ENCODE data around the gene GRPEL2. TPM values are rescaled to one million over a fixed set of nuclear protein-coding genes. Genes with fewer than 3 reads are reported as not detected.

The GRPEL2 gene
- total and polyA plus RNA-seq, 2 of the 8 experiments (the other 6 are each of a cell fraction or from before 2014, with no cell fraction given) = 11.2 to 52.2 TPM

DNA sequence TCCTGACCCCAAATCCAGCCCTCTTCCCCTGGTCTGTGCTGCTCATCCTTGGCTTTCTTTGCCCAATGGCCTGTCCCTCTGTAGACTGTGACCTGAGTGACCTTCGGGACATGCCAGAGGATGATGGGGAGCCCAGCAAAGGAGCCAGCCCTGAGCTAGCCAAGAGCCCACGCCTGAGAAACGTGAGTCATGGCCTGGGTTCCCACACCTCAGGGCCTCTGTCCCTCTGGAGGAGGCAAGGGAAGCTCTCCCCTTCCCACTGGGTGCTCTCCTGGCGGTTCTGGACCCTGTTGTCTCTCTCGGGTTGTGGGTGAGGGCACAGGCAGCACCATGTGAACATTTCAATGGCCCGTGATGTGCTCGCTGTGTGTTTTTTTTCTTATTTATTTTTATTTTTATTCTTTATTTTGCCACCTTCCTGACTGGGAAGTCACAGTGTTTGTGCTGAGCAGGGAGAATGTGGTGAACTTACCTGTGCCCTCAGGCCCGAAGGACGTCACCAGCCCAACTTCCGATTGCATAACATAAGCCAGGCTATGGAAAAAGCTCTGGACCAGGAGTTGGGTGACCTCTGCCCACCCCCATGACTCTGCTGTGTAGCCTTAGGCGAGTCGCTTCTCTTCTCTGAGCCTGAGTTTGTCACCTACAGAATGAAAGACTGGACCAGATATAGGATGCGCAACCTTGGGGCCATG lies 44.1 kb upstream of the GRPEL2 start:
- H2AFZ ChIP-seq (ENCODE audit: low read length) = no peak overlapping the region
- DNase-seq (ENCODE audit: low read depth in 1 of 2, low spot score in 2 of 2) (no peak), FAIRE-seq (no peak)
- H3K27ac ChIP-seq (ENCODE audit: low read depth, low read length) = no peak overlapping the region
- H2BK15ac ChIP-seq (ENCODE audit: low read length) = no peak overlapping the region
- H3K18ac ChIP-seq (ENCODE audit: extremely low read depth, low read length) = no peak overlapping the region
- peaks cover 0 to 2% (median 0%) of the 10 kb centered on the region in 4 experiments; a peak in 1 of 7 replicates for H3K4me1 ChIP-seq (replicated peaks in 1 of 4; ENCODE audit: control insufficient read depth in 3 of 4, insufficient read depth in 4 of 4, low read length in 3 of 4)
- no peak overlapping the region for H3K4me2 ChIP-seq (ENCODE audit: insufficient read depth in 1 of 2, low read depth in 2 of 2, low read length in 2 of 2)
- no peaks in the 10 kb centered on the region for H3K36me3 ChIP-seq (ENCODE audit: control insufficient read depth in 2 of 4, insufficient read depth in 4 of 4, low read length in 3 of 4)
- H3K4me3 ChIP-seq (ENCODE audit: extremely low read depth in 1 of 4, insufficient read depth in 2 of 4, low read depth in 3 of 4, low read length in 4 of 4) = no peak overlapping the region
- no peak overlapping the region for H2BK20ac ChIP-seq (ENCODE audit: low read length)
- H3K4ac ChIP-seq (replicated peaks; ENCODE audit: insufficient read length, low read depth, low read length) = no peak overlapping the region
- no peaks in the 10 kb centered on the region for H3K9me3 ChIP-seq (ENCODE audit: insufficient read depth in 2 of 2, low read depth in 1 of 2, low read length in 1 of 2)
- no peak overlapping the region for H2BK12ac ChIP-seq (ENCODE audit: low read depth, low read length)
- no peak overlapping the region for H3K9ac ChIP-seq (replicated peaks in 1 of 4; ENCODE audit: extremely low read depth in 1 of 4, low read depth in 3 of 4, low read length in 3 of 4)
- no peak overlapping the region for H3K56ac ChIP-seq (replicated peaks; ENCODE audit: insufficient read length, low read depth, low read length)
- H3K23me2 ChIP-seq (ENCODE audit: low read depth, low read length) = no peaks in the 10 kb centered on the region; the same call in 1 of the 2 replicates
- no peak overlapping the region for H4K5ac ChIP-seq (ENCODE audit: insufficient read length, low read depth, low read length)
- no peak overlapping the region for H4K8ac ChIP-seq (ENCODE audit: extremely low read depth, insufficient read depth, low read length)
- H2AK5ac ChIP-seq (ENCODE audit: low read depth, low read length) = no peak overlapping the region
- WGBS, 2 experiments (ENCODE audit: extremely low coverage in 1 of 2, insufficient coverage in 1 of 2, insufficient read length in 1 of 2, insufficient replicate concordance in 2 of 2, low coverage in 1 of 2, low lambda C conversion rate in 2 of 2, missing lambda C conversion rate in 1 of 2) = 95% methylated on average over 13 of the region's 13 CpGs; no CpG with 5 or more reads in 1 of the 2 experiments
- no peak overlapping the region for H3K23ac ChIP-seq (ENCODE audit: insufficient read length)
- no peaks in the 10 kb centered on the region for H3K79me2 ChIP-seq (ENCODE audit: control insufficient read depth in 1 of 2, insufficient read depth in 2 of 2, low read length in 2 of 2)
- H2BK5ac ChIP-seq (ENCODE audit: low read depth, low read length) = no peak overlapping the region
- H4K20me1 ChIP-seq (replicated peaks in 1 of 2; ENCODE audit: control insufficient read depth in 1 of 2, insufficient read depth in 2 of 2, low read length in 2 of 2) = no peaks in the 10 kb centered on the region
- no peaks in the 10 kb centered on the region for H3K27me3 ChIP-seq (replicated peaks in 1 of 4; ENCODE audit: control insufficient read depth in 3 of 4, extremely low read depth in 1 of 4, insufficient read depth in 3 of 4, low read length in 3 of 4)
- ChIA-PET POLR2A (ENCODE audit: partially characterized antibody) (no interaction called here), CTCF (ENCODE audit: partially characterized antibody) (interaction anchor here (1.0 to 2.5 kb wide), 8 partner anchors 10 to 317 kb away, joined by 3 to 10 read pairs (median 6); no protein-coding TSS in a partner anchor)
- H3K14ac ChIP-seq (ENCODE audit: insufficient read length) = no peak overlapping the region
- H4K91ac ChIP-seq (replicated peaks; ENCODE audit: insufficient read length, low read length) = no peak overlapping the region
- no peak overlapping the region for H2BK120ac ChIP-seq (replicated peaks; ENCODE audit: low read depth, low read length)
- H3K79me1 ChIP-seq (ENCODE audit: low read depth, low read length) = no peaks in the 10 kb centered on the region
- TF ChIP-seq TAF7 (optimal IDR thresholded peaks at IDR 0.05; ENCODE audit: borderline replicate concordance, low read depth, low read length) (no peak), FOSL1 (IDR thresholded peaks at IDR 0.05; ENCODE audit: insufficient read depth, low read depth, low read length) (no peak), SAP30 (IDR thresholded peaks at IDR 0.05; ENCODE audit: insufficient read depth, insufficient replicate concordance, low read length) (no peak), ASH2L (IDR thresholded peaks at IDR 0.05; ENCODE audit: low read length) (no peak), RNF2 (IDR thresholded peaks at IDR 0.05; ENCODE audit: borderline replicate concordance, low read depth, low read length, missing control alignments, poor library complexity, severe bottlenecking) (no peak), MAFK (IDR thresholded peaks at IDR 0.05; ENCODE audit: low read depth, low read length) (no peak), TAF1 (IDR thresholded peaks at IDR 0.05; ENCODE audit: low read depth, low read length) (no peak), SP4 (IDR thresholded peaks at IDR 0.05; ENCODE audit: low read length) (no peak), GTF2F1 (IDR thresholded peaks at IDR 0.05; ENCODE audit: borderline replicate concordance, low read depth, low read length) (no peak), SIN3A (conservative IDR thresholded peaks at IDR 0.05 in 1 of 2, IDR thresholded peaks at IDR 0.05 in 1 of 2; ENCODE audit: low read depth in 1 of 2, low read length in 2 of 2) (no peak), CBX8 (IDR thresholded peaks at IDR 0.05; ENCODE audit: borderline replicate concordance, low read depth, low read length) (no peak), BACH1 (IDR thresholded peaks at IDR 0.05; ENCODE audit: low read length) (no peak)

Data from H1 (cell line).